HepG2 (cell line): ENCODE results near the gene CAMK1D. TPM values are rescaled to one million over a fixed set of nuclear protein-coding genes. Genes with fewer than 3 reads are reported as not detected.
A peak's percentile ranks its signal among the peaks of the same experiment; 100 is the strongest.

ENCODE experiments used
- ATAC-seq: fragments of 200-7000 bp; cut with Tn5 transposase; 3 replicates; pipeline ENCODE4 v1.9.1; 2020; ENCODE audit warnings: mild to moderate bottlenecking, moderate library complexity
- BruUV-seq: library from RNA; stranded (reverse); fragments of 400-500 nt; replicated peaks from 2 replicates; lab custom pipeline; 2021; lab: Mats Ljungman, UMichigan
- CTCF ChIA-PET: fragments of 300-600 bp; formaldehyde crosslinking; extraction: SDS; loops from one replicate; lab custom pipeline; 2021; ENCODE audit warnings: low total read pairs, inconsistent platforms, low intra/inter-chr PET ratio; lab: Yijun Ruan, JAX
- POLR2A ChIA-PET: fragments of 350-600 bp; sonication (Branson Sonifier 250); formaldehyde crosslinking; loops from one replicate; lab custom pipeline; 2020; ENCODE audit warnings: antibody characterized with exemption, inconsistent platforms; lab: Yijun Ruan, JAX
- DNase-seq: peaks from one replicate; pipeline ENCODE4 v3.0.0-alpha.2; 2015; ENCODE audit warnings: low spot score
- FAIRE-seq: peaks from 3 replicates; lab custom pipeline; 2011; peaks lifted over from hg19 to GRCh38; lab: Jason Lieb, UNC
- H2AFZ ChIP-seq: one replicate; pipeline ENCODE4 v1.6.1; 2011; ENCODE audit warnings: low read length, inconsistent platforms
- H3K27ac ChIP-seq: fragments of 300-600 bp; 3 replicates; pipeline ENCODE4 v1.8.0; 2011; ENCODE audit warnings: mixed run types, mild to moderate bottlenecking, mixed read lengths, low read length, inconsistent platforms; ENCODE audit not compliant: insufficient read depth; ENCODE audit errors: extremely low read length
- H3K27me3 ChIP-seq, 2 experiments: fragments of 200-600 bp in 1 of 2; 2 replicates in 1 of 2; 3 replicates in 1 of 2; pipeline versions ENCODE4 v1.6.0 to v1.8.0; 2011; ENCODE audit warnings: low read length in 2 of 2, mild to moderate bottlenecking in 2 of 2, moderate library complexity in 2 of 2, inconsistent platforms in 1 of 2; ENCODE audit not compliant: insufficient read depth in 2 of 2, control insufficient read depth in 1 of 2
- H3K36me3 ChIP-seq, 2 experiments: fragments of 200-600 bp in 1 of 2; replicated peaks in 1 of 2; 2 replicates in 1 of 2; 3 replicates in 1 of 2; pipeline versions ENCODE4 v1.5.1 to v1.8.0; 2011; ENCODE audit warnings: low read length in 2 of 2, inconsistent platforms in 1 of 2; ENCODE audit not compliant: insufficient read depth in 2 of 2, control insufficient read depth in 1 of 2
- H3K4me1 ChIP-seq: 2 replicates; pipeline ENCODE4 v1.5.1; 2012; ENCODE audit warnings: low read length, inconsistent platforms; ENCODE audit not compliant: insufficient read depth
- H3K4me2 ChIP-seq: 2 replicates; pipeline ENCODE4 v1.6.0; 2011; ENCODE audit warnings: low read depth, low read length, inconsistent platforms
- H3K4me3 ChIP-seq, 3 experiments: fragments of 200-600 bp in 1 of 3; sonication (generic), shearing (Covaris generic) in 1 of 3; replicated peaks in 1 of 3; 2 replicates each; pipeline ENCODE4 v1.5.1; 2011 to 2016; ENCODE audit warnings: low read length in 3 of 3, inconsistent platforms in 2 of 3, low read depth in 2 of 3, mild to moderate bottlenecking in 2 of 3, control low read depth in 1 of 3, mixed read lengths in 1 of 3; ENCODE audit not compliant: insufficient read depth in 1 of 3
- H3K79me2 ChIP-seq: one replicate; pipeline ENCODE4 v1.6.1; 2011; ENCODE audit warnings: low read length, inconsistent platforms; ENCODE audit not compliant: insufficient read depth
- H3K9ac ChIP-seq: 2 replicates; pipeline ENCODE4 v1.6.0; 2011; ENCODE audit warnings: mild to moderate bottlenecking, low read depth, low read length, inconsistent platforms; ENCODE audit not compliant: insufficient read depth
- H3K9me3 ChIP-seq: 2 replicates; pipeline ENCODE4 v1.5.1; 2012; ENCODE audit warnings: mild to moderate bottlenecking, low read length
- H4K20me1 ChIP-seq: 2 replicates; pipeline ENCODE4 v1.6.0; 2011; ENCODE audit warnings: inconsistent platforms, mild to moderate bottlenecking, low read length, moderate library complexity; ENCODE audit not compliant: insufficient read depth
- ATM ChIP-seq: fragments of 450-650 bp; IDR thresholded peaks from 2 replicates; pipeline ENCODE4 v1.7.1; 2017; ENCODE audit warnings: mild to moderate bottlenecking, borderline replicate concordance
- CTCF ChIP-seq: sonication (generic); formaldehyde crosslinking; IDR thresholded peaks from 2 replicates; pipeline ENCODE4 v1.5.0; 2020; ENCODE audit warnings: mild to moderate bottlenecking, missing genetic modification reagents, moderate library complexity
- HNF1B ChIP-seq: sonication (generic); formaldehyde crosslinking; IDR thresholded peaks from 2 replicates; pipeline ENCODE4 v1.5.1; 2020; ENCODE audit warnings: mild to moderate bottlenecking, moderate library complexity, missing genetic modification reagents
- HNF4A ChIP-seq: sonication (generic); formaldehyde crosslinking; IDR thresholded peaks from 2 replicates; pipeline ENCODE4 v1.4.0; 2020; ENCODE audit warnings: missing genetic modification reagents
- RFXAP ChIP-seq: sonication (generic); formaldehyde crosslinking; IDR thresholded peaks from 2 replicates; pipeline ENCODE4 v1.4.0; 2020; ENCODE audit warnings: missing genetic modification reagents, borderline replicate concordance
- SKI ChIP-seq: fragments of 450-650 bp; IDR thresholded peaks from one replicate; pipeline ENCODE4 v1.6.1; 2018; ENCODE audit warnings: mild to moderate bottlenecking; ENCODE audit not compliant: partially characterized antibody
- TBX2 ChIP-seq: sonication (generic); formaldehyde crosslinking; IDR thresholded peaks from 2 replicates; pipeline ENCODE4 v1.5.0; 2020; ENCODE audit warnings: missing genetic modification reagents, mild to moderate bottlenecking, borderline replicate concordance
- WGBS: methylation state at CpG from one replicate; pipeline ENCODE4 v1.1.6; 2017; ENCODE audit warnings: low lambda C conversion rate; 5-methylcytosine and 5-hydroxymethylcytosine counted together
- in situ Hi-C: cut with HindIII; loops from 2 replicates; pipeline ENCODE4 v1.10.0; 2017; ENCODE audit warnings: low pct_unique_long_range_greater_than_20kb; ENCODE audit not compliant: extremely low pct_ligation_motif_present
- intact Hi-C: fragments of 100-400 bp; cut with micrococcal nuclease; formaldehyde crosslinking; loops from one replicate; pipeline ENCODE4 v1.10.0; 2022; ENCODE audit not compliant: unreplicated experiment
- polyA plus RNA-seq, 8 experiments: library from polyadenylated mRNA; depleted of rRNA in 3 of 8; stranded (reverse) in 7 of 8; unstranded in 1 of 8; fragments of >200 nt; fragmentation: Illumina TruSeq in 4 of 8; extraction: Trizol in 4 of 8; gene quantifications; 2 replicates each; pipeline versions ENCODE4 v1.2.1 to v1.2.3, GENCODE V29; 2011 to 2016; ENCODE audit warnings: low read depth in 4 of 8, missing spikeins in 1 of 8, mixed read lengths in 1 of 8; ENCODE audit not compliant: insufficient read depth in 1 of 8
- total RNA-seq, 5 experiments: library from RNA; depleted of rRNA; stranded (reverse); fragments of >200 nt; fragmentation: Illumina TruSeq; extraction: Trizol; gene quantifications; 2 replicates each; pipeline ENCODE4 v1.2.3, GENCODE V29; 2016; ENCODE audit warnings: low read depth in 1 of 5
- TF ChIP-seq, protein P1 (sequence below), 2 experiments: sonication (generic) in 1 of 2; formaldehyde crosslinking in 1 of 2; IDR thresholded peaks; 2 replicates each; pipeline versions ENCODE4 v1.4.0 to v1.6.1; 2016 to 2020; ENCODE audit warnings: borderline replicate concordance in 1 of 2, low read depth in 1 of 2, mild to moderate bottlenecking in 1 of 2, missing genetic modification reagents in 1 of 2
- TF ChIP-seq, protein P2 (sequence below): sonication (generic); formaldehyde crosslinking; IDR thresholded peaks from 2 replicates; pipeline ENCODE4 v1.4.0; 2020; ENCODE audit warnings: missing genetic modification reagents
- TF ChIP-seq, protein P3 (sequence below): IDR thresholded peaks from 2 replicates; pipeline ENCODE4 v1.6.1; 2012; ENCODE audit warnings: inconsistent platforms

The CAMK1D gene
- total and polyA plus RNA-seq, 2 of the 13 experiments (the other 11 are each of a cell fraction or from before 2014, with no cell fraction given): under 0.01 TPM; not detected in 1

- TF ChIP-seq, protein P1, sequence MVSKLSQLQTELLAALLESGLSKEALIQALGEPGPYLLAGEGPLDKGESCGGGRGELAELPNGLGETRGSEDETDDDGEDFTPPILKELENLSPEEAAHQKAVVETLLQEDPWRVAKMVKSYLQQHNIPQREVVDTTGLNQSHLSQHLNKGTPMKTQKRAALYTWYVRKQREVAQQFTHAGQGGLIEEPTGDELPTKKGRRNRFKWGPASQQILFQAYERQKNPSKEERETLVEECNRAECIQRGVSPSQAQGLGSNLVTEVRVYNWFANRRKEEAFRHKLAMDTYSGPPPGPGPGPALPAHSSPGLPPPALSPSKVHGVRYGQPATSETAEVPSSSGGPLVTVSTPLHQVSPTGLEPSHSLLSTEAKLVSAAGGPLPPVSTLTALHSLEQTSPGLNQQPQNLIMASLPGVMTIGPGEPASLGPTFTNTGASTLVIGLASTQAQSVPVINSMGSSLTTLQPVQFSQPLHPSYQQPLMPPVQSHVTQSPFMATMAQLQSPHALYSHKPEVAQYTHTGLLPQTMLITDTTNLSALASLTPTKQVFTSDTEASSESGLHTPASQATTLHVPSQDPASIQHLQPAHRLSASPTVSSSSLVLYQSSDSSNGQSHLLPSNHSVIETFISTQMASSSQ (IDR thresholded peaks at IDR 0.05; ENCODE audit: low read depth): no peak
- TF ChIP-seq, protein P1 (CRISPR knock-in tag; IDR thresholded peaks at IDR 0.05; ENCODE audit: borderline replicate concordance): no peak
- no peak for TF ChIP-seq TBX2 (CRISPR knock-in tag)
- TF ChIP-seq RFXAP (CRISPR knock-in tag): no peak
- TF ChIP-seq CTCF: no peak
Observed at GRCh38 chr10:12470719-12471118, 121.4 kb downstream of the CAMK1D start (continued).

DNA sequence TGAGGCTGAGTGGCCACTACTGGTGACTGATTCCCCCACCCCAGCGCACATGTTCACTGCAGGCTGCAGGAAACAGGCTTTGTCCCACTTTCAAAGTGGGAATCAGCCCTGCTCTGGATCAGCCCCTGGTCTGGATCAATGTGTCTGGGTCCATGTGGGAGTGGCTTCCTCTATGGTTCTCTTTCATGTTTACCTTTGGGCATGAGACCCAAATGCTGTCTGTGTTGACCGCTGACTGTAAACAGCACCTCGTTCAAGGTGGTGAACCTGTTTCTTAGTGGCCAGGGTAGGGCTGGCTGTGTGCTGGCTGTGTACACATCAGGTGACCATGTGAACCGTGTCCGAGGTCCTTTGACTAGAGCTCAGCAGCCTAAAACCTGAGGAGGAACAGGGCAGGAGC is 121.8 kb downstream of the CAMK1D start:
- POLR2A ChIA-PET: no interaction called here
- peaks cover 0 to 12% of the 10 kb centered on the region in 2 experiments; a peak in 1 of 5 replicates for H3K27me3 ChIP-seq
- CTCF ChIA-PET: no interaction called here
- H3K4me1 ChIP-seq: peaks cover 11% of the 10 kb centered on the region
- H3K9me3 ChIP-seq: no peaks in the 10 kb centered on the region
- no peaks in the 10 kb centered on the region for H3K79me2 ChIP-seq
- no peak overlapping the region; a peak in 1 of 6 replicates for H3K4me3 ChIP-seq
- intact Hi-C loops (no loop called here), in situ Hi-C loops (no loop called here)
- H3K36me3 ChIP-seq: no peaks in the 10 kb centered on the region
- no peak for DNase-seq
- WGBS: 0% methylated on average over 1 of the region's 5 CpGs
- no peak overlapping the region for H2AFZ ChIP-seq
- FAIRE-seq: no peak
- no TSS peak for BruUV-seq
- H4K20me1 ChIP-seq: no peaks in the 10 kb centered on the region
- no peak overlapping the region for H3K4me2 ChIP-seq
- H3K9ac ChIP-seq: no peak overlapping the region
- ATAC-seq: peak; percentile 84
- H3K27ac ChIP-seq: no peak overlapping the region
- TF ChIP-seq, protein P2, sequence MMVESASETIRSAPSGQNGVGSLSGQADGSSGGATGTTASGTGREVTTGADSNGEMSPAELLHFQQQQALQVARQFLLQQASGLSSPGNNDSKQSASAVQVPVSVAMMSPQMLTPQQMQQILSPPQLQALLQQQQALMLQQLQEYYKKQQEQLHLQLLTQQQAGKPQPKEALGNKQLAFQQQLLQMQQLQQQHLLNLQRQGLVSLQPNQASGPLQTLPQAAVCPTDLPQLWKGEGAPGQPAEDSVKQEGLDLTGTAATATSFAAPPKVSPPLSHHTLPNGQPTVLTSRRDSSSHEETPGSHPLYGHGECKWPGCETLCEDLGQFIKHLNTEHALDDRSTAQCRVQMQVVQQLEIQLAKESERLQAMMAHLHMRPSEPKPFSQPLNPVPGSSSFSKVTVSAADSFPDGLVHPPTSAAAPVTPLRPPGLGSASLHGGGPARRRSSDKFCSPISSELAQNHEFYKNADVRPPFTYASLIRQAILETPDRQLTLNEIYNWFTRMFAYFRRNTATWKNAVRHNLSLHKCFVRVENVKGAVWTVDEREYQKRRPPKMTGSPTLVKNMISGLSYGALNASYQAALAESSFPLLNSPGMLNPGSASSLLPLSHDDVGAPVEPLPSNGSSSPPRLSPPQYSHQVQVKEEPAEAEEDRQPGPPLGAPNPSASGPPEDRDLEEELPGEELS (CRISPR knock-in tag): 0 out of 2 replicates have a peak, but pooled peaks have one; percentile 61
- TF ChIP-seq HNF4A (CRISPR knock-in tag) (peak; percentile 44; the same call in 1 of the 2 replicates), ATM (no peak), HNF1B (0 out of 2 replicates have a peak, but pooled peaks have one; percentile 29), SKI (peak; percentile 73)
- TF ChIP-seq, protein P3, sequence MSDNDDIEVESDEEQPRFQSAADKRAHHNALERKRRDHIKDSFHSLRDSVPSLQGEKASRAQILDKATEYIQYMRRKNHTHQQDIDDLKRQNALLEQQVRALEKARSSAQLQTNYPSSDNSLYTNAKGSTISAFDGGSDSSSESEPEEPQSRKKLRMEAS: 0 out of 2 replicates have a peak, but pooled peaks have one; percentile 15
